ENCODE results near the gene CDH4.

Gene CDH4

DNA sequence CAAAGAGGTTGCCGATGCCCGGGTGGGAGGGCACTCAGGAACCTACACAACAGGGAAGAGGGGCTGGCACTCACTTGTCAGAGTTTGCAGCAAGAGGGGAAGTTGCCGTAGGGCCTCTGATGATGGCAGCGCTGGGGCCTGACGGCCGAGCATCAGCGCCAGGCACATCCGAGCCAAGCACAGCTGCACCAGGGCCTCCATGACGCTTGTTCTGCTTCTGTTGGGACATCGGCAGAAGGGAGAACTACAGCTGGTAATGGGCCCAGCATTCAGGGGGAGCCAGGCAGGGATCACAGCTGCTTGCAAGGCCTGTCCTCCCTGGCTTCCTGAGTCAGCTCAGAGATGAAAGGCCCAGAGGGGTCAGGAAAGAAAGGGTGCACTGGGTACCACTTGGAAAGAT, 367.7 kb downstream of the CDH4 start:
- FAIRE-seq: no peak

DNA sequence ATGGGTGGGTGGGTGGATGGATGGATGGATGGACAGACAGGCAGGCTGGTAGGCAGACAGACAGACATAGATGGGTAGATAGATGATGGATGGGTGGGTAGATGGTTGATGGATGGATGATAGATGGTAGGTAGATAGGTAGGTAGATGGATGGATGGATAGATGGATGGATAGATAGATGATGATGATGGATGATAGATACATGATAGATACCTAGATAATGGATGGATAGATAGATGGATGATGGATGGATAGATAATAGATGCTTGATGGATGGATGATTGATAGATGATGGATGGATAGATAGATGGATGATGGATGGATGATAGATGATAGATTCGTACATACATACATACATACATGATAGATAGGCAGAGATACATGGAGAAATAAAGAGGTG, 368.1 kb downstream of the CDH4 start:
- no peak for FAIRE-seq

DNA sequence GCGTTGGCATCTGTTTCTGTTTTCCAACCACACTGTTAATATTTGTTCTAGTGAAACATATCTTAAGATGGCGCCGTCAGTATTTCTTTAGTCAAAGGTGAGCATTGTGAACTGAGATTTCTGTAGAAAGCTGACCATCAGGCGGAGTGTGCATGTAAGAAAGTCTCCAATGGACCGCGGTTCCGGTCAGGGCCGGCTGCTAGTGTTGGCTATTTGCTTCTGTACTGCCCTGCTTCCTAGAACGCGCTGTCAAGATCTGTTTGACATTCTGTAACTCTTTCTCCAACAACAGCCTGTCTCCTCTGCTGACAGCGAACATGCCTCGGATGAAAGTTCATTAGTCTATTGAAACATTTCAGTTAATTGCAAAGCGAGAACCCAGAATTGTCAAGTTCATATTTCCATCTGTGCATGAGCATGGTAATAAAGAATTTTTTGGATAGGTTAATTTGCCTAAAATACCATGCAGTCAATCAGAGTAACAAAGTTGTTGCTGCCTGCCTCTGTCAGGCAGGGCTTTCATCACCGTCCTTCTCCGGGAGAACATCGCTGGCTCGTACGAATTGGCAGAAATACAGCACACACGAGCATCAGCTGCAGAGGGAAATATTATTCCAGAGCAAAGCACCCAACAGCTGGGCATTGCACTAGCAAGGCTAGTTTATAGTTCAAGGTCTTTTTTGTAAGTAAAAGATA, 369.1 kb downstream of the CDH4 start:
- no peak for FAIRE-seq

DNA sequence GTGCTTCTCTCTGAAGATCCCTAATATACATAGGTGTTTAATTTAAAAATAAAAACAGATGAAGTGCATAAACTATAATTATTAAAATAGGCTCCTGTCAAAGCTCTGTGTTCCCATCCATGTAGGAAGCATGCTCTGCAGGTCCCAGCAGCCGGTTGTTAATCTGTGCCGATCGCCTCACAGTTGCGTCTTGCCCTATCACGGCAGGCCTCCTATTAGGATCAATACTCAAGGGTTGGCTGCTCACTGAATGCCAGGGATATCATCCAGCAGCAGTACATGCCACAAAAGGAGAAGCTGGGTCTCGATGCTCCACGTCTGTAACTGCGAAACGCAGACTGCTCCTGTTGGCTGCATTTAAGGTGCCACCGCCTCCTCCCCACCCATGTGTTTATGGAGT, 369.8 kb downstream of the CDH4 start:
- no peak for FAIRE-seq

DNA sequence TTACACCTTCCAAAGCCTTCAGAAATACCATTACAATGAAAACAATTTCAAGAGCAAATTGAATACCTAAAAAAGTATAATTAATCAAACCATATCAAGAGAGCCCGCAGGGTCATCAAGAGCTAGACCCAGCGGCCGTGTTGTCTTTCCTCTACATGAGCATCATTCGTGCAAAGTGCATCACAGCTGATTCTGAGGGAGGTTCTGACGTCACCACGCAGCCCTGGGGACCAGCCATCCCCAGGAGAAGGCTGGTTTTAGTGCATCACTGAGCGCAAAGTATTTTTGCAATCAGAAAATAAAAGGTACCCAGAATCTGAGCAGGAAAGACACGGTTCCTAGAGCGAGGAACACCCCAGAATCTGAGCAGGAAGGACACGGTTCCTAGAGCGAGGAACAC, 371.4 kb downstream of the CDH4 start:
- FAIRE-seq: no peak

DNA sequence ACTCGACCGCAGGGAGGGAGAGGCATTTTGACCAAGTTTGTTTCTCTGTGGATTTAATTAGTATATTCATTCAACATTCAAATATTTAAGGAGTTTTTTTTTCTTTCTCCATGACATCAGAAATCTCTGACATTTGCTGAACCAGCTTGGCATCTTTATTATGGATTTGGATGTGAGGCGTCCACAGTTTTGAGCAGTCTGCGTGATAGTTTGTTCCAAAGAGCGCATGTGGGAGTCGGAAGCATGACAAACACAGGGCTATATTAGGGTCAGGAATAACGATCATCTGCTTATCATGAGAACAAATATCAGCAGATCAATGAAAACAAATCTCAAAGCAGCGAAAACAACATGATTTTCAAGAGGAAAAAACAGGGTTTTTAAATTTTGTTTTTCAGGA, 373.2 kb downstream of the CDH4 start:
- no peak for FAIRE-seq

DNA sequence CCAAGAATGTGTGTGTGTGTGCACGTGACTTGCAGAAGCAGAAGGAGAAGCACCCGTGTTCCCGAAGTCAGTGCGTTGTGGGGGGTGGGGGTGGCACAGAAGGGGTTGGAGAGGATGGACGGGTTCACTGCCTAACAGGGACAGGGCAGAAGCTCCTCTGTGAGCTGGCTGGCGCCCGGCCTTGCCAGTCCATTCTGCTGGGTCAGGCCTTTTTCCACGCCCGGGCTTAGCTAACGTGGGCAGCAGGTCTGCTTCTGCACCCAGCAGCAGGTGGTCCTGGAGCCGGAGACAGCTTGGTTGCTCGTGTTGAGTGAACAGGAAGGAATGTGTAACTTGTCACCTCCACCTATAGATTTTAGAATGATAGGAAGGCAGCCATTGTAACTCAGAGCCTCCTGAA, 374.4 kb downstream of the CDH4 start:
- FAIRE-seq: no peak

DNA sequence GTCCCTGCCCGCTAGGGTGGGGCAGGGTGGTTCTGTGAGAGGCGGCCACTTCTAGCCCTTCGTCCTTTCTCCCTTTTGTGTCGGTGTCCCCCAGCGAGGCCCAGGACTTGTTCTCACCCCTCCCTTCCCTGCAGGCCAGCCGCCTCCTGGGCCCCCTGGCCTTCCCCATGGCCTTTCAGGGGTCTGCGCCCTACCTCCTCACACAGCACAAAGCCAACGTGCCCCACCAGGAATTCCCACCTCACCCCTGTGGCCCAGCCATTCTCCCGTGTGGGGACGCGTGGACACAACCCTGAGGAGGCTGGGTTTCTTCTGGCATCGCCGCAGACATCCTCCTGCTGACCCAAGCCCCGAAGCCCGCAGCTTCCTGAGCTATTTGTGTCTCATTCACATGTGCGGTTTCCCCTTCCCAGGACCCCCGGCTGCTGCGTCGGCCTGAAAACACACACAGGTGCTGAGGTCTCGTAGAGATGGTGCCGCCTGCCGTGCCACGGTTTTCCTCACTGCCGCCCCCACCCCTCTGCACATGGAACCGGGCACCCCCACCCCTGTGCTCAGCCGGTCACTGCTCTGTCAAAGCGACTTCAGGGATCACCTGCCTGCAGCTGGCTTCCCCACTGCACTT, 375.8 kb downstream of the CDH4 start:
- no peak for FAIRE-seq

DNA sequence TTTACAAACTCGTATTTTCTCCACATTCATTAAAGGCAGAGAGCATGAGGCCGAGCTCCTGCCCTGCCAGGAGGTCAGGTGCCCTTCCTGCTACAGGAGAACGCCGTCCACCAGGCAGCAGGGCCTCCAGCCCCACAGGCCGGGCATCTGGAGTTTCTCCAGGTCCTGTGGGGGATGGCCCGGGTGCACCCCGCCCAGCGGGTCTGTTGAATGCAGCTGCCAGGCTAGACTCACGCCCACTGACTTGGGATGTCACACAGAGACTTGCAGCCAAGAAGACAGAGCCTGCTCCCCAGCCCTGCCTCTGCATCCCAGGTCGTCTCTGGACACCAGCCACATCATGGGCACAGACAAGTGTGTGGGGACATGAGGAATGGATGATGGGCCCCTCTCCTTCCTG, 376.4 kb downstream of the CDH4 start:
- no peak for FAIRE-seq

DNA sequence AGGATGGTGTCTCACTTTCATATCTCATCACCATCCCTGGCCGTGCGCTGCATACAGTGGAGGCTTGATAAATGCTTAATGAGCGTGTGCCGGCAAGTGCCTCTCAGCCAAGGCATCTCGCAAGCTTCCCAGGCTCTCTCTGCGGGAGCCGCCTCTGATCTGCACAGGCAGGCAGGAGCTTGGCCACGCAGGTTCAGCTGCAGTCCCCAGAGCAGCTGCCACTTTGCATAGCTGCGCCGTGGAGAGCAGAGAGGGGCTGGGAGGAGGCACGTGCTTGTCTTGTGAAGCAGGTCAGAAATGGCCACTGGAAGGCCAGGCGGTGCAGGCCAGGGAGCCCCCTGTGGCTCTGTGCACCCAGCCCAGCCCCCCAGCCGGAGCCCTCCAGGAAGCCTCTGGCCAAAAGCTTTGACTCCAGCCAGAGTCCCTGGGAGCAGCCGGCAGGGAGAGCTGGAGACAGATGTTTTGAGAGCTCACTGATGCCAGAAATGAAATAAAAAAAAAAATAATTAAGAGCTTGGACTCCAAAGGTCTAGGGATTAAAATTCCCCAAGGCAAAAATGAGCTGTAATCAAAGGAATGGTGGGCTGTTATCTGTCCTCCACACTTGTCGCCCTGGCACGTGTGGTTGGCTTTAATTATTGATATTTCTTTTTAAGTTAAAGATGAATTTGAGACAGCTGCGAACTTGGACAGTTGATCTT, 377.0 kb downstream of the CDH4 start:
- FAIRE-seq: no peak

DNA sequence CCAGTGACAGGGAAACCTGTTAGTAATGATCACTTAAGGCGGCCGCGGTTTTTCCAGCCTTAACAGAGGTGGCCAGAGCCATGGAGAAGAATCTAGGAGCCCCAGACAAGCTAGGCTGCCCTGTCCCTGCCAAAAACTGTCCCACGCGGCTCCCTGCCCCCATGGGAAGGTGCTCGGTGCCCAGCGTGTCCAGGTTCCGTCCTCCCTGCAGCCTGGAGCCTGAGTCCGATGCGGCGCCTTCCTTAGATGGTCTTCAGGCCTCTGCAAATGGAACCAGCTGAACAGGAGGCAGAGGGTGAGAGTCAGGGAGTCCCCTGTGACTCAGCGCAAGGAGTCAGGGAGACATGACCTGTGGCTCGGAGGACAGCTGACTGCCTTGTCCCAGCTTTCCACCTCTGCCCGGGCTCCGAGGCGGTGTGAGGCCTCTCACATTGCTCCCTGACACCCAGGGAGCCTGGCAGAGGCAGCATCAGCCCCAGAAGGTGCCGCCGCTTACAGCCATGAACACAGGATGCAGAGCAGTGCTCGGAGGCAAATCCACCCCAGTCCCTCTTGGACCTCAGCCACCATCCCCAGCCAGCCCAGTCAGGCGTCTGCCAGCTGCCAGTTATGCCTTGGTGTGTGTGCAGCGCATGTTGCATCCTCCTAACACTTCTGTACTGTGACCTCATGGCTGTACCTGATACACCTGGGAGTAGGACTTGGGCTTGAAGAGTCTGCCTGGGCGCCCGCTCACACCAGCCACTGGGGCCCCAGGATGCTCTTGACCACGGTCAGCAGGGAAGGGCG, 377.7 kb downstream of the CDH4 start:
- no peak for FAIRE-seq

DNA sequence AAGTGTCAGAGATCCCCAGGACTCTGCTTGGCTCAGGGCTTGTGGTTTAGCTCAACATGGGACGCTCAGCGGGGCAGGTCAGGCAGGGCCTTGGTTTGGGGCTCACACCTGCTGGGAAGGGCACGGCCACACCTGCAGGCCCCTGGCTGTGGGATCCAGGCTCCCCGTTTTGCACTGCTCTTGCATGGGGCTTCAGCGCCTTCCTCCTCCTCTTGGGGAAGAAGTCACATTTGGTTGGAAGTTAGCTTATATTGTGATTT, 378.3 kb downstream of the CDH4 start:
- no peak for FAIRE-seq

DNA sequence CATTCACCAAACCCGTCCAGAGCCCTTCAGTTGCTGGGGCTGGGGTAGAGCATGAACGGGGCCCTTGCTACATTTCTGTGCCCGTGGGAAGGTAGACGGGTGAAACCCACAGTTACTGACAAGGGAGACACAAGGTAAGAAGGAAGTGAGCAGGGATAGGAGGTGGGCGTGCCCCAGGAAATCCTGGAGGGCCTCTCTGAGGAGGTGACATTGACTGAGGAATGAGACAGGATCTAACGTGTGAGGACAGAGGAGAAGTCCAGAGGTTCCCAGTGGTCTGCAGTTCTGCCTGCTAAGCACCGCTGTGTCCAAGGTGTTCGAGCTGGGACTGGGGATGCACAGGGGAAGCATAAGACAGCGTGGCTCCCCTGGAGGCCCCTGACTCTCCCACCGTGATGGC, 378.8 kb downstream of the CDH4 start:
- no peak for FAIRE-seq

DNA sequence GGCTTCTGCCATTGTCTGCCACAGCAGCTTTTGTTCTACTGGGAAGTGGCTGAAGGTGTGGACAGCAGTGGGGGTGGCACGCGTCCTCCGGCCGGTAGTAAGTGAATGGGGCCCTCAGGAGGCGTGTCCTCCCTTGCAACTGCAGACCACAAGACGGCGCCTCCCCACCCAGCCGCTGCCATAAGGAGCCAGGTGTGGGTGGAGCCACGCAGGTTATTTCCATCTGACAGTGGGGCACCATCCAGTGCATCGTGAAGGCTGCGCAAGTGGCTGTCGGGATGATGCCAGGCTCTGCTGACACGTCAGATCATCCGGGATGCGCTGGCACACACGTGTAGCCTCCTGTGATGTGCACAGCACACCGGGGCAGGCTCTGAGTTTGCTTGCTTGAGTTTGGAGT, 379.7 kb downstream of the CDH4 start:
- FAIRE-seq: no peak

DNA sequence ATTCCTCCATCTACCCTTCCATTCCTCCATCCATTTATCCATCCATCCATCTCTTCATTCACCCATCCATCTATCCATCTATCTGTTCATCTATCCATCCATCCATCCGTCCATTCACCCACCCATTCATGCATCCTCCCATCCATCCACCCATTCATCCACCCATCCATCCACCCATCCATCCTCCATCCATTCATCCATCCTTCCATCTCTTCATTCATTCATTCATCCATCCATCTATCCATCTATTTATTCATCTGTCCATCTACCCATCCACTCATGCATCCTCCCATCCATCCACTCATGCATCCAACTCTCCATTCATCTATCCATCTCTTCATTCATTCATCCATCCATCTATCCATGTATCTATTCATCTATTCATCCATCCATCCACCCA, 380.9 kb downstream of the CDH4 start:
- no peak for FAIRE-seq

DNA sequence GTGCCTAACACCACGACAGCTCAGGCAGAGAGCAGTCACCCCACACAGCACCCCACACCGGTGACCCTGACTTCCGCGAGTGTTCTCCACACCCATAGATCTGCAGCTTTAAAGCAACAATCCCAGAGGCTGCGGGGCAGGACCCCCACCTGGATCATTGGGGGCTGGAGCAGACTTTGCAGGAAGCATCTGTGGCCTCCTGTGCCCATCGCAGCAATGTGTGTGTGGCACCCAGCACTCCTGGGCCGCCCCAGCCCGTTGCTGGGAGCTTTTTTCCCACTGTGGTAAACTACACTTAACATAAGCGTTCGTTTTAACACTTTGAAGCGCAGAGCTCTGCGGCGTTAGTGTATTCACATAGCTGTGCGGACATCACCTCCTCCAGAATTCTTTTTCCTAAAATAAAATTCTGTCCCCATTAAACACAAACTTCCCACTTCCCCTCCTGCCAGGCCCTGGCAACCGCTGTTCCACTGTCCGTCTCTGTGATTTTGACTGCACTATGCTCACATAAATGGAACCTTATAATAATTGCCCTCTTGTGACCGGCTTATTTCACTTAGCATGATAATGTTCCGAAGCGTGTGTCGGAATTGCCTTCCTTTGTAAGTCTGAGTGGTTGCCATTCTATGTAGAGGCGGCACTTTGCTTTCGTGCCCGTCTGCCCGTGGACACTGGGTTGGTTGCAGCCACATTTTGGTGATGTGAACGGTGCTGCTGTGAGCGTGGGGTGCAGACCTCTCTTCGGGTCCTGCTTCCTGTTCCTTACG, 382.5 kb downstream of the CDH4 start:
- no peak for FAIRE-seq

DNA sequence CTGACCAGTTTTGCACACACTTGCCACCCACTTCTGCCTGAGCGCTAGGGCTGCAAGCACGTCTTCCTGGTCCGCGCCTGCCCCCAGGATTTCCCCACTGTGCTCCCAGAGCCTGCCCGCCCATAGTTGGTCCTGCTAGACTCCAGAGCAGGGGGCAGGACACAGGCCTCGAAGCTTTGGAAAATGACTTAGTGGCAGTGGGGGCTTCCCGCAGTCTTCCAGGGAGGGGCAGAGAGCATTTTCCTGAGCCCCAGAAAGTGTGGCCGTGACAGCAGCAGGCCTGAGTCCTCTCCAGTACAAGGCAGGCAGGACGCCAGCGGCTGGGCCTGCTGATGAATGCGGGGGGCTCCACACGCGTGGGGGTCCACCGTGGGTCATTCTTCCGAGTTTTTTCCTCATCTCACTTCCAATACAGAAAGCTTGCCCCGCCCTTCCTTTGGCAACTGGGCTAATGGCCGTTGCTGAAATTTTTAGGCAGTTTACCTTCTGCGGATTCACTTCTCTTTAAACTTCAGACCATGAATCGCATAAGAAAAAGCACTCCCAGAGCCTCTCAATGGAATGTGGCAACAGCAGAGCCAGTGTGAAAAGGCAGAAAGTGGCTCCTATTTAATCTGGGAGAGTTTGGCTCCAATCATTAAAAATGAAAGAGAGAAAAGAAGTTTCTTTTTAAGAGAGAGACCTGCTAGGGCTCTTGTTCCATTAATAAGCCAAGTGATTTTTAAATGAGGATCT, 383.8 kb downstream of the CDH4 start:
- FAIRE-seq: no peak

DNA sequence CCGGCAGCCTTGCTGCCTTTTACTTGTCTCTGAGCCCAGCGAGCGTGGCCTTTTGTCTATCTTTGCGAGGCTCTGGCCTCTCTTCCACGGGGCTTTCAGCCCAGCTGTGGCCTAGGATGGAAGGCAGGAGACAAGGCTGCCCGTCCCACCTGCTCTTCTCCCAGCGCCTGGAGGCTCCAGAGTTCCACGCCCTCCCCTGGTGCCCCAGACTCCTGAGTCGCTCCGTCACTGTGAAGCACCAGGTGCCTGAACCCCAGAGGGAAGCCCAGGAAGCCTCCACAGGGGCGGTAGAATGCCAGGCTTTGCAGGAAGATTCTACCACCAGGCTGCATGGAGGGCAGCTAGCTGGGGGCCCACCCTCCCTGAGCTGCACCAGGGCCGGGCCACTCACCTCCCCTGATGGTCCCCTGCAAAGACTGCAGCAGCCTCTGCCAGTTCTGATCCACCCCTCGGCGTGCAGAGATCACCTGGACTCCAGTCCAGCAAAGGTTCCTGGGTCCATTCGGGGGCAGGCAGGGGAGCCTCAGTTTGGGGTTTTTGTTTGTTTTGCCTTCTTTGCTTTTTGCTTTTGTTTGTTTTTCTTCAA, 384.6 kb downstream of the CDH4 start:
- no peak for FAIRE-seq

DNA sequence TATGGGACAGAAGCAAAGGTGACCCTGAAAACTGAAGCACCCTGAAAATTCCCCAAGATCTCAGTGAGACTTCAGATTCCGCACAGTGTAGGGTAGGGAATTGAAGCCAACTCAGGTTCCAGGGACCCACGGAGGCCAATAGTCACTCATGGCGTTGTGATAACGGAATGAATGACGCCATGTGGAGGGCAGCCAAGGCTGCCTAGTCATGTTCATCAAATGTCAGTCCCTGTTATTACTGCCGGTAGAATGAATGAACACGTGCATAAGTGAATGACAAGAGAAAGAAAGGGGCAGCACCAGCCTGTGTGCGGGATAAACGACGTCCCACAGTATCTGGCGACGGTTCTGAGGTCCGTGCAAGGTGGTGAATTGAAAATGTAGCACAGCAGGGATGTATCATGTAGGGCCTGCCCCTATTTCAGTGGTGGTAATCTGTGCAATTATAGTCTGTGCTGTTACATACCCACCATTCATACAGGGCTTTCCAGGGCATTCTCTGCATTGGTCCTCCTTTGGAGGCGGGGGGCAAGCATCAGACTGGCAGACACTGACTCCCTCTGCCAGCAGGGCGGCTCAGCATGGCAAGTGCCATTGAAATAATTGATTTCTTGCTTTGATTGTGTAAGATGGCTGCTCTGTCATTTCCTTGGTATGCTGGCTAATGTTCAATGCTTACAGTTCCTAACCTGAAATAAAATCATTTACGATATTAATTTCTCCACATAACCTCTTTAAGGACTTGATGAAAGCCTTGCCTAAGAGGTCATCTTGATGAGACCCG, 386.9 kb downstream of the CDH4 start:
- no peak for FAIRE-seq

DNA sequence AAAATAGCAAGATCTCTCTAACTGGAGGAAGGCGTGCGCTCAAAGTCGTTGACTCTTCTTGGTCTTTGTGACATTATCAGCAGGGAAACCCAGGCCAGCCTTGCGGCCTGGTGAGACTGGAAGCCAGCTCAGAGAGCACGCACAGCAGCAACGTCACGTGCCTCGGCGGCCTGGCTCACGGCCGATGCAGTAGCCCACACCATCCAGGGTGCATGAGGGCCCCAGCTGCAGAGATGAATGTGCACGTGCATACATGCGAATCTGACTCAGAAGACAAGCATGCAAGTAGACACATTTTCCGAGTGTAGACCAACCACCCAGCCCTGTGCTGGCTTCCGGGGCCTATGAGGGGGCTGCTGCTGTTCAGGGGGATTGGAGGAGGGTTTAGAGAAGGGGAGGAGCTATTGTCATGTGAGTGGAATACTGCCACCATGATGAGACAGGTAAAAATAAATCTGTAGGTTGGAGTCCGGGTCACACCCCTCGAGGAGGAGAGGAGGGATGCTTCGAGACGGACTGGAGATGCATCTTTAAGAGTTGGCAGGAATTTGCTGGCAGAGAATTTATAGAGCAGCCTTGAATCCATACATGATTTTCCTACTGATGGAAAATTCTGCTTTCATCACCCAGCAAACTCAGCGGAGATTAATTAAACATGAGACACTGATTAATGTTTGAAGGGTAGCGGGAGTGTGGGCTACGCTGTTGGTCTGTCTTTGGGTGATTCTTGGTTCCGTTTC, 388.2 kb downstream of the CDH4 start:
- no peak for FAIRE-seq

DNA sequence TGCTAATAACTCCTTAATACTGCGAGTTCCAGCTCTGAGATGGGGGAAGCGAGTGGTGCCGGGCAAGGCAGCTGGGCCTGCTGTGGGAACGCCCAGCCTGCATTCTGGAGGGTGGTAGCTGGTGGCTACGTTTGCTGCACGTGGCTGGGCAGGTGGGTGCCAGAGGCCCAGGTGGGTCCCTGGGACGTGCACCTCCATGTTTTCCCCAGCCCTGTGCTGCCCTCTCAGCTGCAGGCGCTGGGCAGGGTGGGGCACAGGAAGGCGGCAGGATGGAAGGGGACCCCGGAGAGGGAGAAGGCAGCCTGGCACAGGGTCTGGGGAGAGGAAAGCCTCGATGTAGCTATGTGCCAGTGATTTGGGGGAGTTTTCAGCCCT, 388.8 kb downstream of the CDH4 start:
- no peak for FAIRE-seq
